CD4-positive, alpha-beta memory T cell (primary cell): ENCODE results near the gene CDC14B. TPM values are rescaled to one million over a fixed set of nuclear protein-coding genes. Genes with fewer than 3 reads are reported as not detected.

ENCODE experiments used
- CTCF ChIA-PET: fragments of 350-600 bp; sonication (Branson Sonifier 250); formaldehyde crosslinking; loops from one replicate; lab custom pipeline; 2021; ENCODE audit warnings: inconsistent platforms; ENCODE audit not compliant: partially characterized antibody; lab: Charles Lee
- POLR2A ChIA-PET: fragments of 350-600 bp; sonication (Branson Sonifier 250); formaldehyde crosslinking; loops from one replicate; lab custom pipeline; 2021; ENCODE audit not compliant: partially characterized antibody; lab: Charles Lee
- DNase-seq, 5 donors: peaks; one replicate each; pipeline versions ENCODE4 v3.0.0 to v3.0.0-alpha.2; 2020 to 2022; ENCODE audit warnings: mixed read lengths in 1 of 5
- H3K27ac ChIP-seq: one replicate; pipeline ENCODE4 v1.7.0; 2013; ENCODE audit warnings: low read depth, low read length
- H3K27me3 ChIP-seq: 2 replicates; pipeline ENCODE4 v1.7.0; 2013; ENCODE audit warnings: mild to moderate bottlenecking, low read length, moderate library complexity; ENCODE audit not compliant: insufficient read depth
- H3K36me3 ChIP-seq: 2 replicates; pipeline ENCODE4 v1.7.0; 2013; ENCODE audit warnings: mild to moderate bottlenecking, low read length, moderate library complexity; ENCODE audit not compliant: insufficient read depth
- H3K4me1 ChIP-seq: 2 replicates; pipeline ENCODE4 v1.7.0; 2013; ENCODE audit warnings: mild to moderate bottlenecking, low read length, moderate library complexity; ENCODE audit not compliant: insufficient read depth
- H3K4me3 ChIP-seq, 2 donors: one replicate each; pipeline ENCODE4 v1.7.0; 2013; ENCODE audit warnings: low read length in 2 of 2, mild to moderate bottlenecking in 1 of 2
- H3K9me3 ChIP-seq, 2 donors: one replicate each; pipeline ENCODE4 v1.7.0; 2013; ENCODE audit warnings: low read length in 2 of 2, control low read depth in 1 of 2; ENCODE audit not compliant: control insufficient read depth in 1 of 2
- H3K27ac Mint-ChIP-seq, 7 donors: one replicate each; pipeline ENCODE4 v1.8.0; 2020 to 2021; ENCODE audit warnings: mixed read lengths in 7 of 7, mild to moderate bottlenecking in 6 of 7, inconsistent platforms in 3 of 7, moderate library complexity in 3 of 7
- H3K27me3 Mint-ChIP-seq, 2 donors: one replicate each; pipeline ENCODE4 v1.8.0; 2020 to 2021; ENCODE audit warnings: mixed read lengths in 2 of 2
- H3K36me3 Mint-ChIP-seq, 2 donors: one replicate each; pipeline ENCODE4 v1.8.0; 2020 to 2021; ENCODE audit warnings: mixed read lengths in 2 of 2, inconsistent platforms in 1 of 2, mild to moderate bottlenecking in 1 of 2
- H3K4me1 Mint-ChIP-seq, 4 donors: one replicate each; pipeline ENCODE4 v1.8.0; 2020 to 2021; ENCODE audit warnings: mixed read lengths in 4 of 4, mild to moderate bottlenecking in 1 of 4
- H3K4me3 Mint-ChIP-seq, 8 donors: one replicate each; pipeline ENCODE4 v1.8.0; 2020 to 2021; ENCODE audit warnings: mixed read lengths in 8 of 8, mild to moderate bottlenecking in 7 of 8, moderate library complexity in 6 of 8, inconsistent platforms in 3 of 8
- H3K9me3 Mint-ChIP-seq, 8 donors: one replicate each; pipeline ENCODE4 v1.8.0; 2020 to 2021; ENCODE audit warnings: mixed read lengths in 8 of 8, mild to moderate bottlenecking in 5 of 8, inconsistent platforms in 3 of 8, moderate library complexity in 1 of 8
- intact Hi-C: fragments of 100-400 bp; cut with micrococcal nuclease; formaldehyde crosslinking; loops from one replicate; pipeline ENCODE4 v1.15.1; 2023
- polyA plus RNA-seq, 2 donors: library from polyadenylated mRNA; unstranded; fragments of 300-500 nt; fragmentation: Illumina TruSeq; gene quantifications; one replicate each; pipeline ENCODE4 v1.2.3, GENCODE V29; 2021
- total RNA-seq, 2 experiments: library from RNA; stranded (reverse); gene quantifications; one replicate each; pipeline ENCODE4 v1.2.3, GENCODE V29; 2021

The CDC14B gene
- total and polyA plus RNA-seq, 4 experiments from 2014 or later = 10.6 to 17.1 (median 13.3) TPM

- Mint-ChIP-seq H3K36me3 (peaks cover 16 to 28% of the 10 kb centered on the region in 2 donors), H3K4me3 (peak overlapping the region in 1 of 8 donors; percentile 6), H3K27ac (peak overlapping the region in 2 of 7 donors; percentile 7 to 36), H3K4me1 (peaks cover 12 to 16% (median 14%) of the 10 kb centered on the region in 4 donors), H3K27me3 (no peaks in the 10 kb centered on the region), H3K9me3 (no peaks in the 10 kb centered on the region)
- intact Hi-C loops = no loop called here
- H3K27ac ChIP-seq = no peak overlapping the region
- H3K4me3 ChIP-seq = no peak overlapping the region
- DNase-seq = peak in 1 of 5 donors; percentile 9
- CTCF ChIA-PET = interaction anchor here (0.6 to 1.6 kb wide), 3 partner anchors 195 to 292 kb away, joined by 3 to 4 read pairs (median 4); no protein-coding TSS in a partner anchor
- no peaks in the 10 kb centered on the region for H3K27me3 ChIP-seq
- H3K4me1 ChIP-seq = no peaks in the 10 kb centered on the region
- POLR2A ChIA-PET = interaction anchor here (0.9 kb wide), 1 partner anchor 194 kb away, joined by 3 read pairs; no protein-coding TSS in a partner anchor
- H3K36me3 ChIP-seq = no peaks in the 10 kb centered on the region
- H3K9me3 ChIP-seq = no peaks in the 10 kb centered on the region
Measured at GRCh38 chr9:96522366-96522765, 97.3 kb downstream of the CDC14B start.

- Mint-ChIP-seq H3K36me3 (peaks cover 24 to 31% of the 10 kb centered on the region in 2 donors), H3K27ac (peak overlapping the region in 1 of 7 donors; percentile 44), H3K4me3 (no peak overlapping the region), H3K9me3 (no peaks in the 10 kb centered on the region), H3K4me1 (peaks cover 12 to 16% (median 14%) of the 10 kb centered on the region in 4 donors), H3K27me3 (no peaks in the 10 kb centered on the region)
- DNase-seq = no peak
- ChIA-PET POLR2A (no interaction called here), CTCF (no interaction called here)
- intact Hi-C loops = no loop called here
- H3K9me3 ChIP-seq = no peaks in the 10 kb centered on the region
- no peak overlapping the region for H3K4me3 ChIP-seq
- no peaks in the 10 kb centered on the region for H3K27me3 ChIP-seq
- peaks cover under 1% of the 10 kb centered on the region for H3K36me3 ChIP-seq
- H3K4me1 ChIP-seq = no peaks in the 10 kb centered on the region
- no peak overlapping the region for H3K27ac ChIP-seq
Measured at GRCh38 chr9:96519787-96520186, 99.9 kb downstream of the CDC14B start.

DNA sequence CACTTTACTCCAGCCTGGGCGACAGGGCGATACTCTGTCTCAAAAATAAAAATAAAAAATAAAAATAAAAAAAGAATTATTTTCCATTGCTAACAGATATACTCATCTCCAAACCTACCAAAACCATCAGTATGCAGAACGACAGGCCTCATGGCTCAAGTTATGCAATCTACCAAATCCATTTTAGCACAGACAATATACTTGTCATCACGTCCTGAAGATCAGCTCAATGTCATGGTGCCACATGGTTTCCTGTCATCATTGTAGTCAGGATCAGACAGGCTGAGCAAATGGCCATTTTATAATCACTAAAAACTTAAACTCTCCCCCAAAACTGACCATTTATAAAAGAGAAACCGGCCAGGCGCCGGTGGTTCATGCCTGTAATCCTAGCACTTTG lies 100.5 kb downstream of the CDC14B start:
- Histone ChIP-seq H3K9me3 (no peaks in the 10 kb centered on the region), H3K4me1 (no peaks in the 10 kb centered on the region), H3K27me3 (no peaks in the 10 kb centered on the region), H3K4me3 (no peak overlapping the region), H3K36me3 (peaks cover 5% of the 10 kb centered on the region), H3K27ac (no peak overlapping the region)
- H3K4me1 Mint-ChIP-seq = peaks cover 12 to 16% (median 14%) of the 10 kb centered on the region in 4 donors
- H3K9me3 Mint-ChIP-seq = no peaks in the 10 kb centered on the region
- DNase-seq = no peak
- H3K36me3 Mint-ChIP-seq = peaks cover 28 to 38% of the 10 kb centered on the region in 2 donors
- no peak overlapping the region for H3K27ac Mint-ChIP-seq
- POLR2A ChIA-PET = no interaction called here
- intact Hi-C loops = no loop called here
- CTCF ChIA-PET = no interaction called here
- H3K27me3 Mint-ChIP-seq = no peaks in the 10 kb centered on the region
- H3K4me3 Mint-ChIP-seq = no peak overlapping the region

DNA sequence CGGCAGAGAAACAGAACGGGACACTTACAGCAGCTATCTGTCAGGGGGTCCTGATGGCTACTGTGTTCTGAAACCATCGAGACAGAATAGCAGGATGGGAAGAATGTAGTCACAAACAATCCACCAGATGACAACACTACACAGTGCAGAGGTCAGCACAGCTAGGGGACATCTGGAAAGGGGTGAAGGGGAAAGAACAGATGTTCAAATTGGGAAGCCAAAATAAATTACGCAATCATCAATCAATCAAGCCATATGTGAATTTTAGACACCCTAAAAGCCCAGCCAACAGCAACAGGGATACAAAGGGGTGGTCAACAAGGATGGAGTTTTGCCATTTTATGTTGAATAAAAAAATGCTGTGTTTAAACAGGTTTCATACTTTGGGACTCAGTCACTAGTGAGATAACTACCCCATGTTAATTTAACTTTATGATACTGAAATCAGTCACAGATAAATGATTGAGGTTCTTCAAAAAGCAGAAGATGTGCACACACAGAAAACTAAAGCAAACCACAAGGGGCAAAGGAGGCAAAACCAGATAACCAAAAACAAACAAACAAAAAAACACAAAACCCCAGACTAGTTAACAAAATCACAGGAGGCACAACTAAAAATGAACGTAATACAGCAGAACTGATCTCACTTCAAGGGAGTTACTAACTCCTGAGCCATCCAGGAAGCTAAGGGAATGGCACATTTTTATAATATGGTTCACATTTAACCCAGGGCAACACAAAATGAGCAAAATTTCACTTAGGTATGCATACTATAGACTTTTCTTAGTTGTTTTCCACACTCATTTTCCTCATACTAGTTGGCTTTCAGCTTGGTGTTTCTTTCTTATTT lies 103.8 kb downstream of the CDC14B start:
- Histone ChIP-seq H3K4me1 (no peaks in the 10 kb centered on the region), H3K27me3 (no peaks in the 10 kb centered on the region), H3K9me3 (no peaks in the 10 kb centered on the region), H3K36me3 (peaks cover 5% of the 10 kb centered on the region), H3K4me3 (no peak overlapping the region), H3K27ac (no peak overlapping the region)
- intact Hi-C loops = no loop called here
- ChIA-PET CTCF (no interaction called here), POLR2A (no interaction called here)
- Mint-ChIP-seq H3K36me3 (peaks cover 18 to 26% of the 10 kb centered on the region in 2 donors), H3K27me3 (no peaks in the 10 kb centered on the region), H3K4me3 (no peak overlapping the region), H3K9me3 (no peaks in the 10 kb centered on the region), H3K27ac (no peak overlapping the region), H3K4me1 (no peaks in the 10 kb centered on the region)
- no peak for DNase-seq

DNA sequence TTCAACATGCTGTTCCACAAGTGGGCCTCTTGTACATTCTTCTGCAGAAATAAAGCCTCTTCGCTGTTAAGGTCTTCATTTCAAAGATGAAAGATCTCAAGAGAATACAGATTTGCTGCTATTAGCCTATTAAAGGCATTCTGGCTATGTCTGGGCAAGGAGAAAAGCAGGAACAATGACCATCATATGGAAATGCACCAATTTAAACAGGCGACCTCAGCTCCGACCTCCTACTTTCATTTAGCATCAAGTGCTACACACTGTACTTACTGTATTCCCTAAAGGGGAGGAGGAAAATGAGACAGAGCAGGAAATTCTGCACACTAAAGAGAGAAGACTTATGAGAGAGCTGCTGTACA lies 104.9 kb downstream of the CDC14B start:
- DNase-seq = no peak
- Histone ChIP-seq H3K27ac (no peak overlapping the region), H3K36me3 (peaks cover 5% of the 10 kb centered on the region), H3K4me1 (no peaks in the 10 kb centered on the region), H3K9me3 (no peaks in the 10 kb centered on the region), H3K4me3 (no peak overlapping the region), H3K27me3 (no peaks in the 10 kb centered on the region)
- ChIA-PET CTCF (no interaction called here), POLR2A (no interaction called here)
- intact Hi-C loops = no loop called here
- Mint-ChIP-seq H3K27me3 (no peaks in the 10 kb centered on the region), H3K4me3 (no peak overlapping the region), H3K4me1 (peaks cover 0 to 4% (median 2%) of the 10 kb centered on the region in 4 donors), H3K9me3 (no peaks in the 10 kb centered on the region), H3K36me3 (peaks cover 20 to 26% of the 10 kb centered on the region in 2 donors), H3K27ac (no peak overlapping the region)

- ChIA-PET POLR2A (no interaction called here), CTCF (no interaction called here)
- no peak overlapping the region for H3K4me3 ChIP-seq
- Mint-ChIP-seq H3K4me3 (no peak overlapping the region), H3K27ac (no peak overlapping the region), H3K4me1 (peaks cover 0 to 4% (median 2%) of the 10 kb centered on the region in 4 donors), H3K36me3 (peaks cover 20 to 26% of the 10 kb centered on the region in 2 donors), H3K27me3 (no peaks in the 10 kb centered on the region), H3K9me3 (no peaks in the 10 kb centered on the region)
- no peak overlapping the region for H3K27ac ChIP-seq
- no peaks in the 10 kb centered on the region for H3K27me3 ChIP-seq
- no peaks in the 10 kb centered on the region for H3K4me1 ChIP-seq
- peaks cover 5% of the 10 kb centered on the region for H3K36me3 ChIP-seq
- no peak for DNase-seq
- intact Hi-C loops = no loop called here
- no peaks in the 10 kb centered on the region for H3K9me3 ChIP-seq
Measured at GRCh38 chr9:96514108-96514799, 105.4 kb downstream of the CDC14B start.

DNA sequence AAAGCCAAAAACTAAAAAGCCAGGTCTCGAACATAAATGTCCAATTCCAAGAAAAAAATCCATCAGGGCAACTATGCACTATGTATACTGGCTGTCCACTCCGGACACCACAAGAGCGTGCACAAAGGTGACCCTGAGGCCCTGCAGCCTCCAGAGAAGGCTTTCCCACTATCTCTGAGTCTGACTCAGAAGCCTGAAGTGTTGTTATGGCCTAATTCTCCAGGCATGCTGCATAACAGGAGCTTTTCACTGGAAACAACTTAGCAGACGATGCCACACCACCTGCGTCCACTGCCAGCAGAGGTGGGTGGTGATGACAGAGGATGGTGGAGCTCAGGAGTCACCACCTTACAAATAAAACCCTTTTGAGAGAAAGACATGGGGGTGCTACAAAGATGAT lies 106.0 kb downstream of the CDC14B start:
- H3K27ac Mint-ChIP-seq = no peak overlapping the region
- peaks cover 0 to 4% (median 2%) of the 10 kb centered on the region in 4 donors for H3K4me1 Mint-ChIP-seq
- no peaks in the 10 kb centered on the region for H3K27me3 ChIP-seq
- no peak overlapping the region for H3K4me3 ChIP-seq
- H3K27ac ChIP-seq = no peak overlapping the region
- H3K9me3 ChIP-seq = no peaks in the 10 kb centered on the region
- peaks cover 20 to 32% of the 10 kb centered on the region in 2 donors for H3K36me3 Mint-ChIP-seq
- H3K36me3 ChIP-seq = peaks cover 5% of the 10 kb centered on the region
- POLR2A ChIA-PET = no interaction called here
- DNase-seq = no peak
- intact Hi-C loops = no loop called here
- no peaks in the 10 kb centered on the region for H3K27me3 Mint-ChIP-seq
- CTCF ChIA-PET = interaction anchor here (0.8 kb wide), 1 partner anchor 71 kb away, joined by 3 read pairs; no protein-coding TSS in a partner anchor
- H3K9me3 Mint-ChIP-seq = no peaks in the 10 kb centered on the region
- no peaks in the 10 kb centered on the region for H3K4me1 ChIP-seq
- no peak overlapping the region for H3K4me3 Mint-ChIP-seq
